GM19193 (cell line): Measurements from ENCODE around the gene MFSD2A.

Experiments
- POLR2A ChIP-seq: IDR thresholded peaks from 4 replicates; pipeline ENCODE4 v1.6.1; 2011; ENCODE audit not compliant: insufficient read depth, insufficient read length; ENCODE audit errors: extremely low read depth

Gene MFSD2A

GRCh38 chr1:39936724-39937491, 18.0 kb upstream of the MFSD2A start:
- TF ChIP-seq POLR2A: no peak

DNA sequence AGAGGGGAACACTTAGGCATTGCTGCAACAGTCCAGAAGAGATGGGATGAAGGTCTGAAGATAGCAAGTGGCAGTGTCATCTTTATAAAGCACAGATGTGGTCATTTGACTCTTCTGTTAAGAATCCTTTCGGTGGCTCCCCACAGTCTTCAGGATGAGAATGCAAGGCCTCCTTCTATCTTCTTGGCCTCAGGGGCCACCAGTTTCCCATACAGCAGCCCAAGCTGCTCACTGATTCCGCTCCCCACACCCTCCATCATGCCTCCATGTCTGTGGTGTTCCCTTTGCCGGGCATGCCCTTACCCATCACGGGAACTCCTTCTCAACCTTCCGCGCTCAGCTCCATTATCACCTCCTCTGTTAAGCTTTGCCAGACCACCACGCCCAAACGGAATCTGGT, 16.1 kb upstream of the MFSD2A start:
- no peak for TF ChIP-seq POLR2A

DNA sequence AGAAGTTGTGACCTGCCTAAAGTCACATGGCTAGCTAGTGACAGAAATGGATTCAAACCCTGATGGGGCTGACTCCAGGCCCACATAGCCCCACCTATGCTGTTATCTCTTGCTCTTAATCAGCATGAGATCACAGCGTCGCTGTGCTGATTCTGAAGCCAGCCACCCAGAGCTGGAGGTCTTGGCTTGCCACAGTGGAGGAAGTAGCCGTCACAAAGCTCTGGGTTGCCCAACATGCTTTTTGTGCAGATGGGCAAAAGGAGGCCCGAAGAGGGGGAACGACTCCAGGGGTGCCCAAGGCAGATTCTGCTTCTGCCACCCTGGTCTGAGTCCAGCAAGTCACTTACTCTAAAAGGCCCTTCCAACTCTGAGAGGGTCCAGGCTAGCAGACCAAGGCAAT, 14.7 kb upstream of the MFSD2A start:
- no peak for TF ChIP-seq POLR2A

- no peak for TF ChIP-seq POLR2A
Measured at GRCh38 chr1:39940980-39941871, 13.7 kb upstream of the MFSD2A start.

DNA sequence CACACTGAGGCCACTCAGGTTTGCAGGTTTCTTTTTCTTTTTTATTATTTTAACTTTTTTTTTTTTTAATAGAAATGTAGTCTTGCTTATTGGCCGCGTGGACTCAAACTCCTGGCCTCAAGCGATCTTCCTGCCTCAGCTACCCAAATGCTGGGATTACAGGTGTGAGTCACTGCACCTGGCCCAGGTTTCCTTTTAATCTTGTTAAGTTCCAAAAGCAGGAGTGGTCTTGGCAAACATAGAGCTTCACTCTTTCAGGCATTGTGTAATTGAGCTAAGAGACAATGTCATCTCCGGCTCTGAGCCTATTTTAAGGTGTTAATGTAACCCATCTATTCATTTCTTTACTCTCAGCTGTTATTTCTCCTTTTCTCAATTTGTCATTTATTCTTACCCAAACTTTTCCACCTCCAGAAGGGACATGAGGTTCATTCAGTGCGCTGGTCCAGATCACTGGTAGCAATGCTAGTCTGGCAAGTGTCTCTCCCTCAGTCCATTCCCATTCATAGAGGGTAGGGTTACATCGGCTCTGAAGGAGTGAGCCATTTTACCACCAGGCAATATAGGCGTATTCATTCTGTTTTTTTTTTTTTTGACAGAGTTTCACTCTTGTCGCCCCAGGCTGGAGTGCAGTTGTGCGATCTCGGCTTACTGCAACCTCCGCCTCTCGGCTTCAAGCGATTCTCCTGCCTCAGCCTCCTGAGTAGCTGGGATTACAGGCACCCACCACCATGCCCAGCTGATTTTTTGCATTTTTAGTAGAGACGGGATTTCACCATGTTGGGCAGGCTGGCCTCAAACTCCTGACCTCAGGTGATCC, 11.3 kb upstream of the MFSD2A start:
- TF ChIP-seq POLR2A: no peak

- no peak for TF ChIP-seq POLR2A
Measured at GRCh38 chr1:39944410-39945112, 10.4 kb upstream of the MFSD2A start.

- no peak for TF ChIP-seq POLR2A
Measured at GRCh38 chr1:39946216-39946615, 8.7 kb upstream of the MFSD2A start.

DNA sequence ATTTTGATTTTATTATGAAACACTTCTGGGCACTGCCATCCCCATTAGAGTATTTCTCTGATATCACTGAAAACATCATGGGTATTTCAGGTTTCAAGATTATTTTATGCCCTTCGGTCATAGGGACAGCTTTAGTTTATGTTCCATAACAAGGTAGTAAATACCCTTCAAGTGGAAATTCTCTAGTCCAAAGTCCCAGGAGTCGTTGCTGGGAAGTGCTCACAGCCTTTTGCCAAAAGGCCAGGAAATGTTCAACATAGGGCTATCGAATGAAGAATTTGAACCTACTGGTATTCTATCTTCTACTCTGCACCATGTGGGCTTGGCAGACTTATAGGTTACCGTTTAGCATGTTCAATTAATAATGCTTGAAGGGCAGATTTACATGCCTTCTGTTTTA, 7.7 kb upstream of the MFSD2A start:
- TF ChIP-seq POLR2A: no peak

DNA sequence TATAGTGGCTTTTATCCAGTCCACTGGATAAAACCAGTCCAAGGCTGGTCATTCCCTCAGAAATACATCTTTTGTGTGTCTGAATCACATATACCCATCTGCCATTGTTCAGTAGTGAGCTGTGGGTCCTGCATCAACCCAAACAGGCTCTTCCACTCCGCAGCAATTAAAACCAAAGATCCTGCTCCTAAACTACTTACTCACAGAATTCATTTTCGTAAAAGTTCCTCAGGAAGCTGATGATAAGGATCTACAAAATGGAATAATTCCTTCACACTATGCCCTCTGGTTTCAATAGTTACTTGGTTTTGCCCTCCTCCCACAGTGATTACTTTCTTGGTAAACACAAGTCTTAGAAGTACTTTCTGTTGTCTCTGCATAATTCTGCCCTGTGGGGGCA, 5.1 kb upstream of the MFSD2A start:
- TF ChIP-seq POLR2A: no peak

DNA sequence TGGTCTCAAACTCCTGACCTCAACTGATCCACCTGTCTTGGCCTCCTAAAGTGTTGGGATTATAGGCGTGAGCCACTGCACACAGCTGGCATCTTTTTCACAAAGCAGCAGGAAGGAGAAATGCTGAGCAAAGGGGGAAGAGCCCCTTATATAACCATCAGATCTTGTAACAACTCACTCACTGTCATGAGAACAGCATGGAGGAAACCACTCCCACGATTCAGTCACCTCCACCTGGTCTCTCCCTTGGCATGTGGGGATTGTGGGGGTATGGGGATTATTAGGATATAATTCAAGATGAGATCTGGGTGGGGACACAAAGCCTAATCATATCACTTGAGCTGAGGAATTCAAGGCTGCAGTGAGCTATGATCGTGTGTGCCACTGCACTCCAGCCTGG, 3.0 kb upstream of the MFSD2A start:
- TF ChIP-seq POLR2A: no peak

- no peak for TF ChIP-seq POLR2A
Measured at GRCh38 chr1:39952359-39953110, 2.4 kb upstream of the MFSD2A start.

GRCh38 chr1:39954324-39954869, 548 bp upstream of the MFSD2A start:
- no peak for TF ChIP-seq POLR2A
